CD14-positive monocyte (primary cell): Measurements from ENCODE around the gene SCN4B. TPM values are rescaled to one million over a fixed set of nuclear protein-coding genes. Genes with fewer than 3 reads are reported as not detected.

Experiments
- DNase-seq, 3 donors: peaks; one replicate each; pipeline ENCODE4 v3.0.0-alpha.2; 2011 to 2022
- H2AFZ ChIP-seq: 2 replicates; pipeline ENCODE4 v1.6.0; 2012; ENCODE audit warnings: mild to moderate bottlenecking, low read depth, low read length, inconsistent platforms; ENCODE audit not compliant: insufficient read depth, poor library complexity, severe bottlenecking
- H3K27ac ChIP-seq, 2 donors: 1 replicate in 1 of 2; 2 replicates in 1 of 2; pipeline ENCODE4 v1.5.1; 2012 to 2013; ENCODE audit warnings: low read length in 2 of 2, control low read depth in 1 of 2, inconsistent platforms in 1 of 2, low read depth in 1 of 2, mild to moderate bottlenecking in 1 of 2
- H3K27me3 ChIP-seq, 2 donors: one replicate each; pipeline versions ENCODE4 v1.6.0 to v1.6.1; 2011 to 2013; ENCODE audit warnings: low read length in 2 of 2; ENCODE audit not compliant: control insufficient read depth in 2 of 2, insufficient read depth in 2 of 2
- H3K36me3 ChIP-seq, 2 donors: replicated peaks in 1 of 2; 1 replicate in 1 of 2; 2 replicates in 1 of 2; pipeline versions ENCODE4 v1.5.1 to v1.6.1; 2012 to 2013; ENCODE audit warnings: low read length in 2 of 2, control low read depth in 1 of 2, inconsistent platforms in 1 of 2, mild to moderate bottlenecking in 1 of 2; ENCODE audit not compliant: insufficient read depth in 2 of 2, control insufficient read depth in 1 of 2
- H3K4me1 ChIP-seq, 2 donors: 1 replicate in 1 of 2; 2 replicates in 1 of 2; pipeline versions ENCODE4 v1.5.1 to v1.6.1; 2012 to 2013; ENCODE audit warnings: low read length in 2 of 2, control low read depth in 1 of 2, inconsistent platforms in 1 of 2, mild to moderate bottlenecking in 1 of 2, moderate library complexity in 1 of 2; ENCODE audit not compliant: insufficient read depth in 2 of 2, control insufficient read depth in 1 of 2
- H3K4me2 ChIP-seq: replicated peaks from 2 replicates; pipeline ENCODE3; 2012; ENCODE audit warnings: low read length, moderate library complexity, mild to moderate bottlenecking; ENCODE audit not compliant: poor library complexity, severe bottlenecking; ENCODE audit errors: extremely low read depth
- H3K4me3 ChIP-seq, 3 experiments: fragments of 200-600 bp in 1 of 3; sonication (generic) in 1 of 3; replicated peaks in 1 of 3; 1 replicate in 2 of 3; 2 replicates in 1 of 3; pipeline ENCODE4 v1.5.1; 2011 to 2013; ENCODE audit warnings: low read length in 3 of 3, mild to moderate bottlenecking in 3 of 3, control low read depth in 2 of 3, low read depth in 2 of 3, inconsistent platforms in 1 of 3, moderate library complexity in 1 of 3
- H3K79me2 ChIP-seq: 2 replicates; pipeline ENCODE4 v1.6.0; 2012; ENCODE audit warnings: mild to moderate bottlenecking, control low read depth, inconsistent platforms, low read length, moderate library complexity; ENCODE audit not compliant: insufficient read depth
- H3K9ac ChIP-seq: 2 replicates; pipeline ENCODE4 v1.6.0; 2017; ENCODE audit warnings: low read length, mild to moderate bottlenecking; ENCODE audit not compliant: insufficient read depth, poor library complexity, severe bottlenecking
- H3K9me3 ChIP-seq, 2 donors: replicated peaks in 1 of 2; 1 replicate in 1 of 2; 2 replicates in 1 of 2; pipeline versions ENCODE4 v1.5.1 to v1.6.1; 2012 to 2013; ENCODE audit warnings: low read length in 2 of 2, control low read depth in 1 of 2; ENCODE audit not compliant: control insufficient read depth in 1 of 2, insufficient read depth in 1 of 2
- H4K20me1 ChIP-seq: 2 replicates; pipeline ENCODE4 v1.6.0; 2012; ENCODE audit warnings: mild to moderate bottlenecking, low read length, control low read depth, moderate library complexity; ENCODE audit not compliant: insufficient read depth
- H3K27ac Mint-ChIP-seq, 7 donors: one replicate each; pipeline ENCODE4 v1.8.0; 2020; ENCODE audit warnings: mild to moderate bottlenecking in 7 of 7, mixed read lengths in 7 of 7, moderate library complexity in 6 of 7, inconsistent platforms in 2 of 7
- H3K27me3 Mint-ChIP-seq, 3 donors: one replicate each; pipeline ENCODE4 v1.8.0; 2021 to 2022; ENCODE audit warnings: low read depth in 3 of 3, mild to moderate bottlenecking in 3 of 3, mixed read lengths in 3 of 3, moderate library complexity in 3 of 3, inconsistent platforms in 1 of 3
- H3K36me3 Mint-ChIP-seq, 2 donors: one replicate each; pipeline ENCODE4 v1.8.0; 2020; ENCODE audit warnings: mixed read lengths in 2 of 2, inconsistent platforms in 1 of 2, mild to moderate bottlenecking in 1 of 2
- H3K4me1 Mint-ChIP-seq: one replicate; pipeline ENCODE4 v1.8.0; 2020; ENCODE audit warnings: mild to moderate bottlenecking, mixed read lengths
- H3K4me3 Mint-ChIP-seq, 2 donors: one replicate each; pipeline ENCODE4 v1.8.0; 2020; ENCODE audit warnings: mild to moderate bottlenecking in 2 of 2, mixed read lengths in 2 of 2, moderate library complexity in 1 of 2
- H3K9me3 Mint-ChIP-seq, 7 donors: one replicate each; pipeline ENCODE4 v1.8.0; 2020 to 2022; ENCODE audit warnings: mixed read lengths in 7 of 7, mild to moderate bottlenecking in 6 of 7, moderate library complexity in 6 of 7, inconsistent platforms in 2 of 7
- CTCF ChIP-seq: fragments of 200-600 bp; IDR thresholded peaks from one replicate; pipeline ENCODE4 v1.8.0; 2022; ENCODE audit warnings: antibody characterized with exemption, mild to moderate bottlenecking
- whole genome bisulfite sequencing: methylation state at CpG from one replicate; pipeline ENCODE4 v1.1.5; 2013; ENCODE audit warnings: missing lambda C conversion rate; ENCODE audit not compliant: insufficient coverage; 5-methylcytosine and 5-hydroxymethylcytosine counted together
- intact Hi-C, 2 donors: fragments of 100-400 bp; cut with micrococcal nuclease; formaldehyde crosslinking; loops; one replicate each; pipeline versions ENCODE4 v1.15.0 to v1.15.1; 2023
- polyA plus RNA-seq, 3 donors: library from polyadenylated mRNA; depleted of rRNA in 1 of 3; unstranded in 2 of 3; stranded (reverse) in 1 of 3; fragments of 300-500 nt in 2 of 3; fragments of >200 nt in 1 of 3; fragmentation: Illumina TruSeq in 2 of 3; gene quantifications; 1 replicate in 2 of 3; 2 replicates in 1 of 3; pipeline ENCODE4 v1.2.3, GENCODE V29; 2012 to 2021

Gene SCN4B
- polyA plus RNA-seq, 3 donors = 0.76 TPM; not detected in 2

- peaks cover 16 to 37% (median 29%) of the 10 kb centered on the region in 3 donors for H3K27me3 Mint-ChIP-seq
- H3K4me3 Mint-ChIP-seq = peak overlapping the region in 1 of 2 donors; percentile 2
- DNase-seq = no peak
These were observed 9.2 kb upstream of the SCN4B start for GRCh38 chr11:118161786-118162185.

GRCh38 chr11:118157186-118157895 is 4.7 kb upstream of the SCN4B start:
- peaks cover 57 to 73% (median 64%) of the 10 kb centered on the region in 3 donors for H3K27me3 Mint-ChIP-seq
- no peak overlapping the region for H3K27ac Mint-ChIP-seq
- H3K79me2 ChIP-seq = no peaks in the 10 kb centered on the region
- H3K36me3 Mint-ChIP-seq = peaks cover 5 to 8% of the 10 kb centered on the region in 2 donors
- H3K27me3 ChIP-seq = peaks cover 45 to 66% of the 10 kb centered on the region in 2 donors
- H3K4me3 ChIP-seq = no peak overlapping the region
- no peak overlapping the region for H3K9ac ChIP-seq
- peaks cover 0 to 22% of the 10 kb centered on the region in 2 donors for H3K9me3 ChIP-seq
- 69% methylated on average over 8 of the region's 10 CpGs for WGBS
- no peak overlapping the region for H2AFZ ChIP-seq
- H3K4me3 Mint-ChIP-seq = peak overlapping the region in 1 of 2 donors; percentile 66
- TF ChIP-seq CTCF = no peak
- intact Hi-C loops = no loop called here
- H3K36me3 ChIP-seq = no peaks in the 10 kb centered on the region
- H3K4me1 Mint-ChIP-seq = peaks cover 21% of the 10 kb centered on the region
- no peak overlapping the region for H3K4me2 ChIP-seq
- DNase-seq = no peak
- H3K27ac ChIP-seq = no peak overlapping the region
- H3K9me3 Mint-ChIP-seq = peaks cover 0 to 9% (median 4%) of the 10 kb centered on the region in 7 donors
- H3K4me1 ChIP-seq = peaks cover 10 to 20% of the 10 kb centered on the region in 2 donors
- H4K20me1 ChIP-seq = no peaks in the 10 kb centered on the region

More at GRCh38 chr11:118161786-118162185, 9.2 kb upstream of the SCN4B start:
- Histone ChIP-seq H2AFZ (no peak overlapping the region), H3K4me3 (no peak overlapping the region), H3K9ac (no peak overlapping the region), H3K4me2 (no peak overlapping the region), H4K20me1 (no peaks in the 10 kb centered on the region), H3K27me3 (peaks cover 10 to 24% of the 10 kb centered on the region in 2 donors), H3K79me2 (no peaks in the 10 kb centered on the region), H3K9me3 (peaks cover 0 to 5% of the 10 kb centered on the region in 2 donors), H3K36me3 (no peaks in the 10 kb centered on the region), H3K4me1 (peaks cover 0 to 2% of the 10 kb centered on the region in 2 donors), H3K27ac (no peak overlapping the region)
- no peak for TF ChIP-seq CTCF
- no peaks in the 10 kb centered on the region for H3K36me3 Mint-ChIP-seq
- H3K4me1 Mint-ChIP-seq = peaks cover 6% of the 10 kb centered on the region
- intact Hi-C loops = no loop called here
- 86% methylated on average over 4 of the region's 6 CpGs for WGBS
- peaks cover 0 to 5% (median 0%) of the 10 kb centered on the region in 7 donors for H3K9me3 Mint-ChIP-seq
- no peak overlapping the region for H3K27ac Mint-ChIP-seq
